Suprapubic skin (tissue), 4 donors: ENCODE results near the gene PRTG. TPM values are rescaled to one million over a fixed set of nuclear protein-coding genes. Genes with fewer than 3 reads are reported as not detected.
"Not testable (repeated sequence)": the region's sequence is repeated elsewhere in the genome, so short reads cannot be mapped to it uniquely, and the experiment has no call there.

Source experiments
- DNase-seq, 2 donors: peaks; one replicate each; pipeline ENCODE4 v3.0.0-alpha.2; 2019; ENCODE audit warnings: low spot score in 2 of 2
- H3K27ac ChIP-seq: fragments of 200-600 bp; sonication (generic); one replicate; pipeline ENCODE4 v1.5.1; 2019
- H3K27me3 ChIP-seq: fragments of 200-600 bp; sonication (generic); one replicate; pipeline ENCODE4 v1.5.1; 2019
- H3K36me3 ChIP-seq: fragments of 200-600 bp; sonication (generic); one replicate; pipeline ENCODE4 v1.5.1; 2019
- H3K4me1 ChIP-seq: fragments of 200-600 bp; sonication (generic); one replicate; pipeline ENCODE4 v1.5.1; 2019
- H3K4me3 ChIP-seq: fragments of 200-600 bp; sonication (generic); one replicate; pipeline ENCODE4 v1.5.1; 2019; ENCODE audit warnings: mild to moderate bottlenecking
- H3K9me3 ChIP-seq: fragments of 200-600 bp; sonication (generic); one replicate; pipeline ENCODE4 v1.5.1; 2019
- EP300 ChIP-seq: sonication (generic); formaldehyde crosslinking; IDR thresholded peaks from one replicate; pipeline ENCODE4 v1.6.1; 2017; ENCODE audit warnings: antibody characterized with exemption
- POLR2A ChIP-seq, 2 donors: fragments of 450-650 bp; IDR thresholded peaks; one replicate each; pipeline ENCODE4 v1.6.1; 2017; ENCODE audit warnings: antibody characterized with exemption in 2 of 2, mild to moderate bottlenecking in 2 of 2, moderate library complexity in 2 of 2
- POLR2AphosphoS5 ChIP-seq, 3 donors: sonication (generic); formaldehyde crosslinking; IDR thresholded peaks; one replicate each; pipeline ENCODE4 v1.6.1; 2017; ENCODE audit warnings: antibody characterized with exemption in 3 of 3
- WGBS: methylation state at CpG from one replicate; pipeline ENCODE4 v1.1.5; 2018; 5-methylcytosine and 5-hydroxymethylcytosine counted together
- total RNA-seq, 4 donors: library from RNA; depleted of rRNA; stranded (reverse); fragments of >200 nt; gene quantifications; one replicate each; pipeline ENCODE4 v1.1.0, GENCODE V29; 2016
- TF ChIP-seq, protein P1 (sequence below), 2 donors: fragments of 200-600 bp in 1 of 2; fragments of 450-650 bp in 1 of 2; sonication (generic) in 1 of 2; IDR thresholded peaks; one replicate each; pipeline ENCODE4 v1.5.1; 2016 to 2019; ENCODE audit warnings: antibody characterized with exemption in 2 of 2, mild to moderate bottlenecking in 1 of 2, moderate library complexity in 1 of 2

The PRTG gene
- total RNA-seq, 4 donors from 2014 or later = 0.08 to 0.49 (median 0.24) TPM; not detected in 1

DNA sequence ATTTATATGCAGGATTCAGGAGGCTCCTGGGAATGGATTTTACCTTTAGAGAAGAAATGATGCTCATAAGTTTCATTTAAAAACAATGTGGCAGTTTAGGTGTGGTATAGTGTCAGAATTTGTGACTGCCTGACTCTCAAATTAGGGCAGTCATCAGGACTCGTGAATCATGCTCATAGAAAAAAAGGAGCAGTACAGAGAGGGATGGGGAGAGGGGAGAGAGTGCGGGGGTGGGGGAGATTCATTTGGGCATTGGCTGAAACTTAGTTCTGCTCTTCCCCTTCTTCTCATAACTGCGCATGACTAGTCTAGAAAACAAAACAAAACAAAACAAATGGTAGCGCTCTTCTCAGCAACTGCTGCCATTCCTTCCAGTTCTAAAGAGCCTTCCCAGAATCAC lies 44.3 kb downstream of the PRTG start:
- no peaks in the 10 kb centered on the region for H3K9me3 ChIP-seq
- H3K27ac ChIP-seq = no peak overlapping the region
- H3K4me1 ChIP-seq = no peaks in the 10 kb centered on the region
- WGBS = 90% methylated on average over 4 of the region's 4 CpGs
- no peak overlapping the region for H3K4me3 ChIP-seq
- H3K36me3 ChIP-seq = no peaks in the 10 kb centered on the region
- no peak for DNase-seq
- H3K27me3 ChIP-seq = peaks cover 6% of the 10 kb centered on the region
- TF ChIP-seq, protein P1, sequence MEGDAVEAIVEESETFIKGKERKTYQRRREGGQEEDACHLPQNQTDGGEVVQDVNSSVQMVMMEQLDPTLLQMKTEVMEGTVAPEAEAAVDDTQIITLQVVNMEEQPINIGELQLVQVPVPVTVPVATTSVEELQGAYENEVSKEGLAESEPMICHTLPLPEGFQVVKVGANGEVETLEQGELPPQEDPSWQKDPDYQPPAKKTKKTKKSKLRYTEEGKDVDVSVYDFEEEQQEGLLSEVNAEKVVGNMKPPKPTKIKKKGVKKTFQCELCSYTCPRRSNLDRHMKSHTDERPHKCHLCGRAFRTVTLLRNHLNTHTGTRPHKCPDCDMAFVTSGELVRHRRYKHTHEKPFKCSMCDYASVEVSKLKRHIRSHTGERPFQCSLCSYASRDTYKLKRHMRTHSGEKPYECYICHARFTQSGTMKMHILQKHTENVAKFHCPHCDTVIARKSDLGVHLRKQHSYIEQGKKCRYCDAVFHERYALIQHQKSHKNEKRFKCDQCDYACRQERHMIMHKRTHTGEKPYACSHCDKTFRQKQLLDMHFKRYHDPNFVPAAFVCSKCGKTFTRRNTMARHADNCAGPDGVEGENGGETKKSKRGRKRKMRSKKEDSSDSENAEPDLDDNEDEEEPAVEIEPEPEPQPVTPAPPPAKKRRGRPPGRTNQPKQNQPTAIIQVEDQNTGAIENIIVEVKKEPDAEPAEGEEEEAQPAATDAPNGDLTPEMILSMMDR (IDR thresholded peaks at IDR 0.05) = no peak
- TF ChIP-seq EP300 (no peak), POLR2A (IDR thresholded peaks at IDR 0.05) (no peak), POLR2AphosphoS5 (IDR thresholded peaks at IDR 0.05) (no peak)

DNA sequence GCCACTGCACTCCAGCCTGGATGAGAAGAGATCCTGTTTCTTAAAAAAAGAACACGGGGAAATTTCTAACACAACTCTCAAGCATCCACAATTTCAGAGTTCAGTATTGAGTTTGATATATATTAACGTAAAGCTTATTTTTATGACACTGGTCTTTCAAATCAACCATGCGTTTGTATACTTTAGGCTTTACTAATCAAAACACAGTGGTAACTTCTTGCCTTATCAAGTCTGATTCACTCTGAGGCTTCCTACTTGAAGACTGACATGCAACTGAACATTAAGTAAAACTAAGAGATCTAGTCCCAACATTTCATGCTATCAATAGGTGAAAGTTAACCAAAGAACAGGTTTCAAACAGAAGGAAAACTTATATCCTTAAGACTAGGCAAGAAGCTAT lies 46.7 kb downstream of the PRTG start:
- Histone ChIP-seq H3K4me1 (no peaks in the 10 kb centered on the region), H3K36me3 (no peaks in the 10 kb centered on the region), H3K27me3 (peaks cover 6% of the 10 kb centered on the region), H3K9me3 (no peaks in the 10 kb centered on the region), H3K4me3 (no peak overlapping the region), H3K27ac (no peak overlapping the region)
- TF ChIP-seq, protein P1 (IDR thresholded peaks at IDR 0.05) = no peak
- TF ChIP-seq EP300 (no peak), POLR2A (IDR thresholded peaks at IDR 0.05) (no peak), POLR2AphosphoS5 (IDR thresholded peaks at IDR 0.05) (no peak)
- 92% methylated on average over 3 of the region's 3 CpGs for WGBS
- DNase-seq = no peak

GRCh38 chr15:55695432-55695831 lies 47.5 kb downstream of the PRTG start:
- peaks cover 6% of the 10 kb centered on the region for H3K27me3 ChIP-seq
- no peaks in the 10 kb centered on the region for H3K9me3 ChIP-seq
- WGBS = 65% methylated on average over 8 of the region's 8 CpGs
- no peak for DNase-seq
- no peak overlapping the region for H3K27ac ChIP-seq
- no peaks in the 10 kb centered on the region for H3K4me1 ChIP-seq
- H3K36me3 ChIP-seq = no peaks in the 10 kb centered on the region
- no peak for TF ChIP-seq POLR2A (IDR thresholded peaks at IDR 0.05)
- TF ChIP-seq POLR2AphosphoS5 (IDR thresholded peaks at IDR 0.05) = no peak
- no peak for TF ChIP-seq EP300
- TF ChIP-seq, protein P1 (IDR thresholded peaks at IDR 0.05) = no peak
- H3K4me3 ChIP-seq = no peak overlapping the region

DNA sequence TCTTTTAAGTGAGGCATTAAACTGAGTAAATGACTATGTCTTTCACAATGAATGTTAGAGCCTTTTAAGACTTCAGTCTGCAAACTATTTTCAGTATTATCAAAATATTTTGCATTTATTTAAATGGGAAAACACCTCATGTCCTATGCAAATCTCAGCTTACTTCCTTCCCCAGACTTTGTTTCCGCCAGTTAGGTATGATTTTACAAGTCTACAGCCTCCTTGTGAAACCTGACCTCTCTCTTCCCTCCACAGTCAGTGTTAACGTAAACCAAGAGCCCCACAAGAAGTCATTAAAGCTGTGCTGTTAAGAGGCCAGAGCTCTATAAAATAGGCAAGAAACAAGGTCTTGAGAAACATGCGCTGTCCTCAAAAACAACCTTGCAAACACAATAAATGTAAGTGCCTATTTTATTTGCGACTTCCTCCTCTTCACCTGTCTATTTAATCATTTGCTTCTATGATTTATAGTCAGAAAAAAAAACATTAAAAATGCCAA lies 48.3 kb downstream of the PRTG start:
- H3K4me1 ChIP-seq = no peaks in the 10 kb centered on the region
- no peaks in the 10 kb centered on the region for H3K36me3 ChIP-seq
- H3K4me3 ChIP-seq = no peak overlapping the region
- no peak for DNase-seq
- H3K27me3 ChIP-seq = peaks cover 6% of the 10 kb centered on the region
- H3K9me3 ChIP-seq = no peaks in the 10 kb centered on the region
- H3K27ac ChIP-seq = no peak overlapping the region
- 65% methylated on average over 4 of the region's 4 CpGs for WGBS
- TF ChIP-seq, protein P1 (IDR thresholded peaks at IDR 0.05) = no peak
- no peak for TF ChIP-seq POLR2AphosphoS5 (IDR thresholded peaks at IDR 0.05)
- no peak for TF ChIP-seq POLR2A (IDR thresholded peaks at IDR 0.05)
- TF ChIP-seq EP300 = no peak

DNA sequence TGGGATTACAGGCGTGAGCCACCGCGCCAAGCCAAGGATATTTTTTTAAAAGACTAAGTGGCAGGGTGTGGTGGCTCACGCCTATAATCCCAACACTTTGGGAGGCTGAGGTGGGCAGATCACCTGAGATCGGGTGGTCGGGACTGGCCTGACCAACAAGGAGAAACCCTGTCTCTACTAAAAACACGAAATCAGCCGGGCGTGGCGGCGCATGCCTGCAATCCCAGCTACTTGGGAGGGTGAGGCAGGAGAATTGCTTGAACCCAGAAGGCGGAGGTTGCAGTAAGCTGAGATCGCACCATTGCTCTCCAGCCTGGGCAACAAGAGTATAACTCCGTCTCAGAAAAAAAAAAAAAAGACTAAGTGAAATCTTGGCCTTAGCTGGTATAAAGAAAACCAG lies 49.8 kb downstream of the PRTG start:
- WGBS = 95% methylated on average over 14 of the region's 14 CpGs
- not testable (repeated sequence) for H3K27ac ChIP-seq, H3K27me3 ChIP-seq, H3K4me3 ChIP-seq, H3K4me1 ChIP-seq, DNase-seq, H3K36me3 ChIP-seq, H3K9me3 ChIP-seq

GRCh38 chr15:55687792-55688191 lies 55.2 kb downstream of the PRTG start:
- Histone ChIP-seq H3K36me3 (no peaks in the 10 kb centered on the region), H3K4me1 (no peaks in the 10 kb centered on the region)
- TF ChIP-seq EP300 (no peak), POLR2A (IDR thresholded peaks at IDR 0.05) (no peak), POLR2AphosphoS5 (IDR thresholded peaks at IDR 0.05) (no peak)
- TF ChIP-seq, protein P1 (IDR thresholded peaks at IDR 0.05) = no peak

More at GRCh38 chr15:55687792-55688191, 55.2 kb downstream of the PRTG start:
- Histone ChIP-seq H3K27me3 (no peaks in the 10 kb centered on the region), H3K9me3 (no peaks in the 10 kb centered on the region), H3K4me3 (no peak overlapping the region), H3K27ac (no peak overlapping the region)
- WGBS = 93% methylated on average over 6 of the region's 6 CpGs
- no peak for DNase-seq
